Spleen (tissue), 7 donors: ENCODE data around the gene MMP27.

Experiments used
- CTCF ChIP-seq, 11 experiments: fragments of 200-600 bp in 7 of 11; fragments of 450-650 bp in 4 of 11; sonication (generic) in 4 of 11; IDR thresholded peaks in 8 of 11; conservative IDR thresholded peaks in 3 of 11; 1 replicate in 7 of 11; 2 replicates in 4 of 11; pipeline versions ENCODE4 v1.4.0 to v1.8.0; 2016 to 2021; ENCODE audit warnings: antibody characterized with exemption in 11 of 11, inconsistent platforms in 4 of 11, mild to moderate bottlenecking in 1 of 11
- POLR2A ChIP-seq, 3 donors: fragments of 450-650 bp; IDR thresholded peaks; one replicate each; pipeline ENCODE4 v1.5.1; 2017; ENCODE audit warnings: antibody characterized with exemption in 3 of 3, mild to moderate bottlenecking in 1 of 3
- donor health status: DM: no; HTN: no; CAD: no; lungs with moderate emphysema.
- donor health status: DM: no; HTN: no; CAD: no.
- donor health status: DM: no; HTN: no; CAD: no.

DNA sequence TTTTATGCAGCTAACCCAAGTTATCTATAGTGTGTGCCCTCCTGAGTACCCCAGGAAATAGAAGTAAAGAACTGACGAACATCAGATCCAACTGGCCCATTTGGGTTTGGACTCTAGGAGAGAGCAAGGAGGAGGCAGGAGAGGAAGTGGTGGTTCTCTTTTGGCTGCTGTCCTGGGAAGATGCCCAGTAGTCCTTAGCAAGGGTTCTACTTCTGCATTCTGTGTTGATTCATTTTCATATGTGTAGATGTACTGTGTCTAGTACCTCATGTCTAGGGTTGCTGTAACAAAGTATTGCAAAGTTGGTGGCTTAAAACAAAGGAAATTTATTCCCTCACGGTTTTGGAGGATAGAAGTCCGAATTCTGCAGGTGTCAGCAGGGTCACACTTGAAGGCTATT is 6.6 kb upstream of the MMP27 start:
- TF ChIP-seq CTCF (IDR thresholded peaks at IDR 0.05 in 8 of 11, conservative IDR thresholded peaks at IDR 0.05 in 3 of 11) (no peak), POLR2A (IDR thresholded peaks at IDR 0.05) (no peak)
